Measurements from ENCODE around the gene WDR70.
"Not testable (repeated sequence)": the region's sequence is repeated elsewhere in the genome, so short reads cannot be mapped to it uniquely, and the experiment has no call there.

GRCh38 chr5:37464581-37464980 lies 85.5 kb downstream of the WDR70 start:
- TF ChIP-seq PKNOX1 (IDR thresholded peaks at IDR 0.05); RBBP5 (conservative IDR thresholded peaks at IDR 0.05); REST (IDR thresholded peaks at IDR 0.05; ENCODE audit: low read depth, low read length); ZNF592 (IDR thresholded peaks at IDR 0.05); CTCF (IDR thresholded peaks at IDR 0.05 in 2 of 3, conservative IDR thresholded peaks at IDR 0.05 in 1 of 3; ENCODE audit: control insufficient read depth in 2 of 3, extremely low read depth in 1 of 3, insufficient read depth in 1 of 3, low read depth in 3 of 3, low read length in 3 of 3); BHLHE40 (IDR thresholded peaks at IDR 0.05; ENCODE audit: borderline replicate concordance in 1 of 2, low read depth in 2 of 2, low read length in 1 of 2); CREB1 (IDR thresholded peaks at IDR 0.05; ENCODE audit: low read depth); E2F8 (IDR thresholded peaks at IDR 0.05; ENCODE audit: low read depth, partially characterized antibody); FOXK2 (IDR thresholded peaks at IDR 0.05); TBL1XR1 (IDR thresholded peaks at IDR 0.05; ENCODE audit: low read depth, low read length): not testable (repeated sequence)

Measured in GM12878 (cell line).